Right lobe of liver (tissue), 4 donors: ENCODE measurements around the gene CDKL4.

Source experiments
- CTCF ChIP-seq, 4 donors: fragments of 200-600 bp in 3 of 4; fragments of 450-650 bp in 1 of 4; IDR thresholded peaks; one replicate each; pipeline versions ENCODE4 v1.5.1 to v1.8.0; 2016 to 2022; ENCODE audit warnings: antibody characterized with exemption in 4 of 4, mild to moderate bottlenecking in 2 of 4
- POLR2A ChIP-seq: fragments of 450-650 bp; IDR thresholded peaks from one replicate; pipeline ENCODE4 v1.6.1; 2017; ENCODE audit warnings: antibody characterized with exemption, mild to moderate bottlenecking
- donor health status: DM: no; HTN: no; CAD: no.
- donor health status: DM: no; HTN: no; CAD: no.
- donor health status: DM: no; HTN: yes; CAD: no.

- TF ChIP-seq POLR2A (no peak), CTCF (IDR thresholded peaks at IDR 0.05) (no peak)
These were observed at the start of gene CDKL4 for GRCh38 chr2:39243469-39244123.
